Measurements from ENCODE around the gene DUOX1. TPM values are rescaled to one million over a fixed set of nuclear protein-coding genes. Genes with fewer than 3 reads are reported as not detected.

The DUOX1 gene
- total and polyA plus RNA-seq, 2 donors (not counting 1 experiment from before 2014, with no cell fraction given) = not detected

DNA sequence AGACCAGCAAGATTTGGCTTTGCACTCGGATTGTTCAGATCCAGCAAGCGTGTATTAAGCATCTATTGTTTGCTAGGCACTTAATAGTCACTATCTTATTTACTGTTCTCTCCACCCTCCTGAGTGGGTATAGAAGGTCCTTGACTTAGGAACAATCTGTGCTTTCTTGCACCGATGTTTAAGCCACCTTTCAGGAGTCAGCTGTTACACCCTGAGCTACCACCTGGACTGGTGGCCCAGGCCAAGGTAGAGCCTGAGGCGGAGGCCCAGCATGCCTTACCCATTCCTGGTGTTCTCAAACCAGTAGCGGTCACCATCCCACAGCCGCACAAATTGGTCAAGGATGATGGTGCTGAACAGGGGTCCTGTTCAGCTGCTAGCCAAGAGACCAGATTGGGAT lies 10.0 kb downstream of the DUOX1 start:
- Histone ChIP-seq H3K36me3 (ENCODE audit: control insufficient read depth, insufficient read depth, low read length) (no peaks in the 10 kb centered on the region), H2AFZ (ENCODE audit: low read length) (no peak overlapping the region), H4K20me1 (ENCODE audit: control insufficient read depth, extremely low read depth, insufficient read depth, low read length) (no peaks in the 10 kb centered on the region), H3K9me3 (ENCODE audit: control insufficient read depth, insufficient read depth, low read depth, low read length) (no peaks in the 10 kb centered on the region), H3K4me2 (ENCODE audit: extremely low read depth, insufficient read depth, low read length) (no peak overlapping the region), H3K9ac (ENCODE audit: insufficient read depth, low read length) (no peak overlapping the region), H3K27me3 (ENCODE audit: control insufficient read depth, insufficient read depth, low read length) (peaks cover 12% of the 10 kb centered on the region), H3K4me1 (ENCODE audit: control insufficient read depth, extremely low read depth, insufficient read depth, low read length) (no peaks in the 10 kb centered on the region), H3K79me2 (ENCODE audit: control insufficient read depth, insufficient read depth, low read length) (no peaks in the 10 kb centered on the region), H3K27ac (ENCODE audit: insufficient read depth, low read length) (no peak overlapping the region), H3K4me3 (replicated peaks in 1 of 4; ENCODE audit: control extremely low read depth in 1 of 4, insufficient read depth in 1 of 4, low read depth in 3 of 4, low read length in 4 of 4) (no peak overlapping the region)
- DNase-seq (ENCODE audit: low read depth in 2 of 2) = no peak
- TF ChIP-seq, protein P1, sequence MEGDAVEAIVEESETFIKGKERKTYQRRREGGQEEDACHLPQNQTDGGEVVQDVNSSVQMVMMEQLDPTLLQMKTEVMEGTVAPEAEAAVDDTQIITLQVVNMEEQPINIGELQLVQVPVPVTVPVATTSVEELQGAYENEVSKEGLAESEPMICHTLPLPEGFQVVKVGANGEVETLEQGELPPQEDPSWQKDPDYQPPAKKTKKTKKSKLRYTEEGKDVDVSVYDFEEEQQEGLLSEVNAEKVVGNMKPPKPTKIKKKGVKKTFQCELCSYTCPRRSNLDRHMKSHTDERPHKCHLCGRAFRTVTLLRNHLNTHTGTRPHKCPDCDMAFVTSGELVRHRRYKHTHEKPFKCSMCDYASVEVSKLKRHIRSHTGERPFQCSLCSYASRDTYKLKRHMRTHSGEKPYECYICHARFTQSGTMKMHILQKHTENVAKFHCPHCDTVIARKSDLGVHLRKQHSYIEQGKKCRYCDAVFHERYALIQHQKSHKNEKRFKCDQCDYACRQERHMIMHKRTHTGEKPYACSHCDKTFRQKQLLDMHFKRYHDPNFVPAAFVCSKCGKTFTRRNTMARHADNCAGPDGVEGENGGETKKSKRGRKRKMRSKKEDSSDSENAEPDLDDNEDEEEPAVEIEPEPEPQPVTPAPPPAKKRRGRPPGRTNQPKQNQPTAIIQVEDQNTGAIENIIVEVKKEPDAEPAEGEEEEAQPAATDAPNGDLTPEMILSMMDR (conservative IDR thresholded peaks at IDR 0.05 in 1 of 2, IDR thresholded peaks at IDR 0.05 in 1 of 2; ENCODE audit: low read depth in 1 of 2, low read length in 2 of 2) = no peak
- TF ChIP-seq EZH2 (IDR thresholded peaks at IDR 0.05; ENCODE audit: low read length, missing control alignments) = no peak

DNA sequence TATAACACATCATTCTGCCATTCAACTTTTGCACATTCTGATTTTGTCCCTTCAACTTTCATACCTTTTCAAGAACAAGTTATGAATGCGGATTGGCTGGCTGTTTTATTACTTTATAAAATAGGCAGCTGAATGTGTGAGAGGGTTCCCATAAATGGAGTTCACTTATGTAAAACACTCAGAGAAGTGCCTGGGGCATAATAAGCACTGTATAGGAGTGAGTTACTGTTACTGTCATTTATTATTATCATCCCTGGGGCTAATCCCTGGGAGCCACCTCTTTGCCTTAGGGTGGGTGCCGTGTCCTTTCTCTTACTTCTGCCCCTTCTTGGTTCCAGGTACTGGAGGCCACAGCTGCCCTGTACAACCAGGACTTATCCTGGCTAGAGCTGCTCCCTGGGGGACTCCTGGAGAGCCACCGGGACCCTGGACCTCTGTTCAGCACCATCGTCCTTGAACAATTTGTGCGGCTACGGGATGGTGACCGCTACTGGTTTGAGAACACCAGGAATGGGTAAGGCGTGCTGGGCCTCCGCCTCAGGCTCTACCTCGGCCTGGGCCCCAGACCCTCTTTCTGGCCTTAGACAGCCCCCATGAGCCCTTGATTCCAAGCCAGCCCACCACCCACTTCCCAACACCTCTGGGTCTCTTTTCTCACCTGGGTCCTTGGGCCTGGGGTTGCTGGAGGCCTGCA lies 10.9 kb downstream of the DUOX1 start:
- Histone ChIP-seq H3K4me3 (replicated peaks in 1 of 4; ENCODE audit: control extremely low read depth in 1 of 4, insufficient read depth in 1 of 4, low read depth in 3 of 4, low read length in 4 of 4) (no peak overlapping the region), H3K27ac (ENCODE audit: insufficient read depth, low read length) (no peak overlapping the region), H4K20me1 (ENCODE audit: control insufficient read depth, extremely low read depth, insufficient read depth, low read length) (no peaks in the 10 kb centered on the region), H3K79me2 (ENCODE audit: control insufficient read depth, insufficient read depth, low read length) (no peaks in the 10 kb centered on the region), H3K4me1 (ENCODE audit: control insufficient read depth, extremely low read depth, insufficient read depth, low read length) (no peaks in the 10 kb centered on the region), H3K9ac (ENCODE audit: insufficient read depth, low read length) (no peak overlapping the region), H3K36me3 (ENCODE audit: control insufficient read depth, insufficient read depth, low read length) (no peaks in the 10 kb centered on the region), H2AFZ (ENCODE audit: low read length) (no peak overlapping the region), H3K27me3 (ENCODE audit: control insufficient read depth, insufficient read depth, low read length) (peaks cover 6% of the 10 kb centered on the region), H3K9me3 (ENCODE audit: control insufficient read depth, insufficient read depth, low read depth, low read length) (no peaks in the 10 kb centered on the region), H3K4me2 (ENCODE audit: extremely low read depth, insufficient read depth, low read length) (no peak overlapping the region)
- TF ChIP-seq, protein P1 (conservative IDR thresholded peaks at IDR 0.05 in 1 of 2, IDR thresholded peaks at IDR 0.05 in 1 of 2; ENCODE audit: low read depth in 1 of 2, low read length in 2 of 2) = no peak
- DNase-seq (ENCODE audit: low read depth in 2 of 2) = no peak

DNA sequence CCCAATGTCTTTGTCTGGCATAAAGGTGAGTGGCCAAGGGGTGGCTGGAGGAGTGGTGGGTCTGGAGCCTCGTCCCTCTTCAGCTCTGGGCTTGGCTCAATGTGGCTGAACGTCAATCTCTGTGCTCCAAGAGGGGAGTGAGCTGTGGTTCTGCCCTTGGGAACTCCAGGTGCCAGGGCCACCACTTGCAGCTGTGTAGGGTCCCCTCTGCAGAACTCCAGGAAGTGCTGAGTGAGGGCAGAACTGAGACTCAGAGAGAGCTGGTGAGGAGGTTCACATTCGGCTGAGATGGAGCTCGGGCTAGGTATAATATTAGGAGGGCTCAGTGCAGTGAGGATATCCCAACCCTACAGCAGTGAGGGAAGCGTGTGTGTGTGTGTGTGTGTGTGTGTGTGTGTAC lies 11.6 kb downstream of the DUOX1 start:
- H3K36me3 ChIP-seq (ENCODE audit: control insufficient read depth, insufficient read depth, low read length) = no peaks in the 10 kb centered on the region
- no peaks in the 10 kb centered on the region for H3K79me2 ChIP-seq (ENCODE audit: control insufficient read depth, insufficient read depth, low read length)
- no peaks in the 10 kb centered on the region for H3K4me1 ChIP-seq (ENCODE audit: control insufficient read depth, extremely low read depth, insufficient read depth, low read length)
- H3K27ac ChIP-seq (ENCODE audit: insufficient read depth, low read length) = no peak overlapping the region
- TF ChIP-seq EZH2 (IDR thresholded peaks at IDR 0.05; ENCODE audit: low read length, missing control alignments) = no peak
- TF ChIP-seq, protein P1 (conservative IDR thresholded peaks at IDR 0.05 in 1 of 2, IDR thresholded peaks at IDR 0.05 in 1 of 2; ENCODE audit: low read depth in 1 of 2, low read length in 2 of 2) = no peak
- no peak overlapping the region for H2AFZ ChIP-seq (ENCODE audit: low read length)
- H3K9me3 ChIP-seq (ENCODE audit: control insufficient read depth, insufficient read depth, low read depth, low read length) = no peaks in the 10 kb centered on the region
- peaks cover 5% of the 10 kb centered on the region for H3K27me3 ChIP-seq (ENCODE audit: control insufficient read depth, insufficient read depth, low read length)
- no peak for DNase-seq (ENCODE audit: low read depth in 2 of 2)
- H3K9ac ChIP-seq (ENCODE audit: insufficient read depth, low read length) = no peak overlapping the region
- H4K20me1 ChIP-seq (ENCODE audit: control insufficient read depth, extremely low read depth, insufficient read depth, low read length) = no peaks in the 10 kb centered on the region
- no peak overlapping the region for H3K4me2 ChIP-seq (ENCODE audit: extremely low read depth, insufficient read depth, low read length)
- no peak overlapping the region for H3K4me3 ChIP-seq (replicated peaks in 1 of 4; ENCODE audit: control extremely low read depth in 1 of 4, insufficient read depth in 1 of 4, low read depth in 3 of 4, low read length in 4 of 4)
